Measurements from ENCODE around the gene ABCF1. TPM values are rescaled to one million over a fixed set of nuclear protein-coding genes. Genes with fewer than 3 reads are reported as not detected.

The ABCF1 gene
- total RNA-seq, 4 donors from 2014 or later, result 31.4 to 64.5 (median 36.9) TPM

DNA sequence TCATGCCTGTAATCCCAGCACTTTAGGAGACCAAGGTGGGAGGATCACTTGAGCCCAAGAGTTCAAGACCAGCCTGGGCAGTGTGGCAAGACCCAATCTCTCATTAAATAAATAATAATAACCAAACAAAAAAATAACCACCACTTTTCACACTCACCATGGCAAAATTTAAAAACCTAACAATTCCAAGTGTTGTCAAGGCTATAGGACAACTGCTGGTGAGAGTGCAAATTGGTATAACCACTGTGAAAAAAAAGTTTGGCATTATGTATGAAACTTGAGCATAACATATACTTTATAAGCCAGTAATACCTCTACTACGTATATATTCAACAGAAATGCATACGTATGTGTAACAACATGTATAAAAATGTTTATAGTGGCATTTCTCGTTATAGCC is 10.3 kb upstream of the ABCF1 start:
- Histone ChIP-seq H3K36me3 (peaks cover 0 to 31% (median 8%) of the 10 kb centered on the region in 3 donors), H3K4me3 (no peak overlapping the region), H3K9me3 (no peaks in the 10 kb centered on the region), H3K4me1 (peaks cover 0 to 27% (median 11%) of the 10 kb centered on the region in 4 donors), H3K27ac (no peak overlapping the region), H3K27me3 (no peaks in the 10 kb centered on the region)
- TF ChIP-seq POLR2A (IDR thresholded peaks at IDR 0.05) (no peak), CTCF (IDR thresholded peaks at IDR 0.05) (no peak), EP300 (IDR thresholded peaks at IDR 0.05) (no peak)
- no peak for DNase-seq (ENCODE audit: low spot score in 2 of 2)
- WGBS, 2 donors, result 92 to 95% methylated on average over 3 of the region's 3 CpGs

DNA sequence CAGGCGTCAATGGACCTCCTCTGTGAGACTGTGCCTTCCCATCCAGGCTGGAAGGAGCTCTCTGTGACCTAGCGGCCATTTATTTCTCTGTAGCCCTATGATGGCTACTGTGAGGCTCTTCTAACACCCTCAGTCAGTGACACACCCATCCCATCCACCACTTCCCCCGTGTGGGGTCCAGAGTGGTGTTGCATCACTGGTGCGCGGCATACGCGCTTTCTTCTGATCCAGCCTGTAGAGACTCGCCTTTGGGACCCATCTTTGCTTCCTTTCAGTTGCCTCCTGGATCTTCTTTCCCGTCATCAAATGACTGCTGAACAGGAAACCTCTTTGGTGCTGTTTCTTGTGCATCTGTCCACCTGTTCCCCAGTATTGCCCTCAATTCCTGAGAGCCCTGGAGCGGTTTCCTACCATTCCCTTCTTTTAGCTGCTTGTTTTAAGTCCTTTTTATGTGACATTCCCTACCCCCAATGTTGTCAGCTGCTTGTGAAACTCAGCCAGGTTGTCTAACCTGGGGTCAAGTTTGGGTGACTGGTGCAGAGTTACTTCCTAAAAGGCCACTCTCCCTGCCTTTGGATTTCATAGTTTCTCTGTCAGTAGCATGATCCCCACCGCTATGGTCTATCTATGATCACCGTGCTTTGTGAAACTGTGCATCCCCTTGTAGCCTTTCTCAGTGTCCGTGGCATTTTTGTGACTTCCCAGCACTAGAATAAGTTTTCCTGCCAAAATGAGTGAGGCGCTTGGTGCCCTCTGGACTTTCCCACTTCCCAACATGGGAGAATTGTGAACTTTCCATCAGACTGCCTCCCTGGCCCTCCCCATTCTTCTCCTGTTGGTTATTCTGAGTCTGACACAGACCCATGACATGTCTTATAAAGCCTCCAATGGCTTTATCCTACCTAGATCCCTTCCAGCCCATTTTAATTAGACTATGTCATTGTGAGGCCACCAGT is 8.5 kb upstream of the ABCF1 start:
- no peaks in the 10 kb centered on the region for H3K27me3 ChIP-seq
- H3K27ac ChIP-seq, result no peak overlapping the region
- DNase-seq (ENCODE audit: low spot score in 2 of 2), result no peak
- TF ChIP-seq POLR2A (IDR thresholded peaks at IDR 0.05) (no peak), EP300 (IDR thresholded peaks at IDR 0.05) (no peak), CTCF (IDR thresholded peaks at IDR 0.05) (no peak)
- 91 to 93% methylated on average over 14 of the region's 14 CpGs for WGBS, 2 donors
- H3K9me3 ChIP-seq, result no peaks in the 10 kb centered on the region
- H3K4me3 ChIP-seq, result no peak overlapping the region
- peaks cover 0 to 31% (median 8%) of the 10 kb centered on the region in 3 donors for H3K36me3 ChIP-seq
- peaks cover 0 to 24% (median 9%) of the 10 kb centered on the region in 4 donors for H3K4me1 ChIP-seq

GRCh38 chr6:30564114-30564513 is 7.1 kb upstream of the ABCF1 start:
- WGBS, 2 donors, result 94 to 98% methylated on average over 1 of the region's 1 CpG
- H3K4me3 ChIP-seq, result no peak overlapping the region
- no peak for DNase-seq (ENCODE audit: low spot score in 2 of 2)
- peaks cover 0 to 31% (median 8%) of the 10 kb centered on the region in 3 donors for H3K36me3 ChIP-seq
- H3K9me3 ChIP-seq, result no peaks in the 10 kb centered on the region
- no peak overlapping the region for H3K27ac ChIP-seq
- H3K4me1 ChIP-seq, result peaks cover 0 to 10% (median 0%) of the 10 kb centered on the region in 4 donors
- H3K27me3 ChIP-seq, result no peaks in the 10 kb centered on the region
- TF ChIP-seq POLR2A (IDR thresholded peaks at IDR 0.05) (no peak), EP300 (IDR thresholded peaks at IDR 0.05) (no peak), CTCF (IDR thresholded peaks at IDR 0.05) (no peak)

DNA sequence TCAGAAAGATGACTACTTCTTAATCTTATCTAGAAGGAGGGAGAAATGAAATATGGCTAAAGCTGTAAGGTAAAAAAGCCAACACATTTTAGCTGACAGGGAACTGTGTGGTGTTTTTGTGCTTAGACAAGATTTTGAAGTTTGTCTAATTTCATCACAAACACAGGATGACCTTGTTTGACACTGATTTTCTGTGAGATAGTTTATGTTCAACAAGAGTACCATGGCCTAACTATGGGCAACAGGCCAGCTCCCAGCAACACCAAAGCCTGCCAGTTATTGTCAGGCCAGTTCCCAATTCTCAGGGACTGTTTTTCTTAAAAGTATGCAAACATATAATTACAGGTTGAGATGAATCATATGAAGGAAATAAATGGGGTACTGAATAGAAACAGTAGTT is 5.5 kb upstream of the ABCF1 start:
- no peak overlapping the region for H3K4me3 ChIP-seq
- peaks cover 0 to 31% (median 8%) of the 10 kb centered on the region in 3 donors for H3K36me3 ChIP-seq
- H3K27ac ChIP-seq, result no peak overlapping the region
- DNase-seq (ENCODE audit: low spot score in 2 of 2), result no peak
- H3K9me3 ChIP-seq, result no peaks in the 10 kb centered on the region
- TF ChIP-seq CTCF (IDR thresholded peaks at IDR 0.05), result no peak
- TF ChIP-seq EP300 (IDR thresholded peaks at IDR 0.05), result no peak
- no peak for TF ChIP-seq POLR2A (IDR thresholded peaks at IDR 0.05)
- peaks cover 0 to 14% (median 9%) of the 10 kb centered on the region in 4 donors for H3K4me1 ChIP-seq
- no peaks in the 10 kb centered on the region for H3K27me3 ChIP-seq

DNA sequence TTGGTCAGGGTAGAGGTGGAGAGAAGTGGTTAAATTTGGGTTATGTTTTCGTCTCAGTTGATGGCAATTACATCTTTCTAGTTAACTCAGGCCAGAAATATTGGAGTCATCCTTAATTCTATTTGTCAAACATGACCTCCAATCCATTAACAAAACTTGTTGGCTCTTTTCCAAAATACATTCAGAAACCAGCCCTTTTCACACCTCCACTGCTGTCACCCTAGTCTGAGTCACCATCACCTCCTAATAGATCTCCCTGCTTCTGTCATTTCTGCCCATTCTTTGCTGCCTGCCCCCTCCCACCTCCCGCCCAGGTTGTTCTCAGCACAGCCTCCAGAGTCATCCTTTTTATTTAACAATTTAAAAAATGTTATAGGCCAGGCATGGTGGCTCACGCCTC is 3.0 kb upstream of the ABCF1 start:
- TF ChIP-seq EP300 (IDR thresholded peaks at IDR 0.05) (no peak), POLR2A (IDR thresholded peaks at IDR 0.05) (no peak), CTCF (IDR thresholded peaks at IDR 0.05) (no peak)
- Histone ChIP-seq H3K36me3 (peaks cover 0 to 10% (median 0%) of the 10 kb centered on the region in 3 donors), H3K4me1 (peaks cover 0 to 31% (median 20%) of the 10 kb centered on the region in 4 donors), H3K27me3 (no peaks in the 10 kb centered on the region), H3K9me3 (no peaks in the 10 kb centered on the region), H3K27ac (no peak overlapping the region), H3K4me3 (no peak overlapping the region)
- 56 to 63% methylated on average over 3 of the region's 3 CpGs for WGBS, 2 donors
- no peak for DNase-seq (ENCODE audit: low spot score in 2 of 2)

Data from tibial nerve (tissue), 4 donors.